Choroid plexus epithelial cell (primary cell): Measurements from ENCODE around the gene SLC12A8.

Experiments
- DNase-seq: peaks from one replicate; pipeline ENCODE4 v3.0.0-alpha.2; 2010; ENCODE audit warnings: low read depth
- H3K4me3 ChIP-seq: 2 replicates; pipeline ENCODE4 v1.5.1; 2011; ENCODE audit warnings: low read depth, mild to moderate bottlenecking, control low read depth, low read length, moderate library complexity
- CTCF ChIP-seq: conservative IDR thresholded peaks from 2 replicates; pipeline ENCODE4 v1.5.1; 2011; ENCODE audit warnings: low read depth, mild to moderate bottlenecking, control low read depth, inconsistent platforms, low read length, moderate library complexity

Gene SLC12A8

GRCh38 chr3:125220183-125220582, 7.6 kb upstream of the SLC12A8 start:
- H3K4me3 ChIP-seq = no peak overlapping the region
- no peak for DNase-seq
- TF ChIP-seq CTCF = no peak

DNA sequence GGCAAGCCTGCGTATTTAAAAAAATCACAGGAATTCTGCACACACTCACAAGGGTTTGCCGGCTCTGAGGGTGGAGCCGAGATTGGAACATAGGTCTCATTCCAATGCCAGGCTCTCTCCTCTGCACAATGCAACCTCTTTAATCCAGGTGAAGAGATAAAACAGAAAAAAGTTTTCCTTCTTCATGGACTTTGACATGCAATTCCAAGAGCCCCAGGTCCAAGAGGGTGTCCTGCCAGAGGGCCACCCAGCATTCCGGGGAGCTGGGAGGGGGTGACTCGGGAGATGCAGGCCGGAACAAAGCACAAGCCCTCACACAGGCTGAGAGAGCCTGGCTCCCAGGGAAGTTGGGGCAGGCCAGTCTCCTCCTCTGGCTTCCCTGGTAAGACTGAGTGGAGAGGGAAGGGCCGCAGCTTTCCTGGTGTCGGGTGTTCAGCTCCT, 6.7 kb upstream of the SLC12A8 start:
- no peak for DNase-seq

GRCh38 chr3:125214738-125215137, 2.2 kb upstream of the SLC12A8 start:
- H3K4me3 ChIP-seq = no peak overlapping the region
- no peak for DNase-seq
- TF ChIP-seq CTCF = no peak

More for the DNA sequence above, 6.7 kb upstream of the SLC12A8 start:
- no peak overlapping the region for H3K4me3 ChIP-seq
- no peak for TF ChIP-seq CTCF

- no peak for TF ChIP-seq CTCF
- DNase-seq = no peak
- no peak overlapping the region for H3K4me3 ChIP-seq
Measured at GRCh38 chr3:125213946-125214542, 1.5 kb upstream of the SLC12A8 start.

DNA sequence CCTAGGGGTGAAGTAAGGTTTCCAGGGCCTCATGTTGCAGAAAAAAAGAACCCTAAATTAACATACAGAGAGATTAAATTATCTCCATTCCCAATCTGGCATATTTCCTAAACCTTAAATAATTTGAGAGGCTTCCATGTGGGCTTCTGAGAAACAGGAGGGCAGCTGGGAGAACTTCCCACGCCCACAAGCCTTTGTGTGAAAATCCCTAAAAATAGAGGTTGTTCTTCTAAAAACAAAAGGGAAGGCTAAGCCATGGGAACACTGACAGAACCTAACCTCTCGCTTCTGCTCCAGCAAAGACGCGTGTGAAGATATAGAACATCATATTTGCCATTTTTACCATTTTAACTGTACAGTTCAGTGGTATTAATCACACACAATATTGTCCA, 812 bp upstream of the SLC12A8 start:
- no peak for DNase-seq
- no peak overlapping the region for H3K4me3 ChIP-seq
- TF ChIP-seq CTCF = no peak

GRCh38 chr3:125212091-125212508, 448 bp downstream of the SLC12A8 start:
- no peak for DNase-seq
- H3K4me3 ChIP-seq = peak overlapping the region; percentile 61
- no peak for TF ChIP-seq CTCF

GRCh38 chr3:125211523-125212090, 941 bp downstream of the SLC12A8 start:
- no peak for DNase-seq
- no peak for TF ChIP-seq CTCF
- H3K4me3 ChIP-seq = peak overlapping the region; percentile 61
